DND-41 (cell line): ENCODE measurements around the gene LRIT3.

ENCODE experiments used
- ATAC-seq: fragments of 200-7000 bp; cut with Tn5 transposase; 3 replicates; pipeline ENCODE4 v1.9.1; 2021; ENCODE audit warnings: low read depth; ENCODE audit not compliant: insufficient read depth
- DNase-seq: peaks from one replicate; pipeline ENCODE4 v3.0.0-alpha.2; 2020
- H2AFZ ChIP-seq: 2 replicates; pipeline ENCODE4 v1.6.0; 2012; ENCODE audit warnings: low read depth, low read length
- H3K27ac ChIP-seq: 2 replicates; pipeline ENCODE4 v1.5.1; 2012; ENCODE audit warnings: low read length, inconsistent platforms
- H3K27me3 ChIP-seq: fragments of 200-600 bp; sonication (generic); 2 replicates; pipeline ENCODE4 v1.6.0; 2012; ENCODE audit warnings: low read length, mild to moderate bottlenecking, inconsistent platforms; ENCODE audit not compliant: insufficient read depth, poor library complexity
- H3K36me3 ChIP-seq: 2 replicates; pipeline ENCODE4 v1.5.1; 2012; ENCODE audit warnings: low read length, inconsistent platforms; ENCODE audit not compliant: insufficient read depth
- H3K4me1 ChIP-seq: 2 replicates; pipeline ENCODE4 v1.5.1; 2012; ENCODE audit warnings: mild to moderate bottlenecking, low read length; ENCODE audit not compliant: insufficient read depth
- H3K4me2 ChIP-seq: 2 replicates; pipeline ENCODE4 v1.6.0; 2012; ENCODE audit warnings: mild to moderate bottlenecking, moderate library complexity, low read length, inconsistent platforms; ENCODE audit not compliant: insufficient read depth
- H3K4me3 ChIP-seq, 2 experiments: fragments of 200-600 bp in 1 of 2; shearing (Covaris generic) in 1 of 2; 2 replicates each; pipeline ENCODE4 v1.5.1; 2012 to 2016; ENCODE audit warnings: inconsistent platforms in 2 of 2, low read length in 2 of 2, mild to moderate bottlenecking in 2 of 2, low read depth in 1 of 2, moderate library complexity in 1 of 2
- H3K79me2 ChIP-seq: 2 replicates; pipeline ENCODE4 v1.6.0; 2012; ENCODE audit warnings: low read length, inconsistent platforms; ENCODE audit not compliant: insufficient read depth
- H3K9ac ChIP-seq: 2 replicates; pipeline ENCODE4 v1.6.0; 2012; ENCODE audit warnings: low read depth, mild to moderate bottlenecking, inconsistent platforms, low read length, moderate library complexity
- H3K9me3 ChIP-seq: 2 replicates; pipeline ENCODE4 v1.5.1; 2012; ENCODE audit warnings: low read length, moderate library complexity, mild to moderate bottlenecking, inconsistent platforms; ENCODE audit not compliant: insufficient read depth, severe bottlenecking
- H4K20me1 ChIP-seq: 2 replicates; pipeline ENCODE4 v1.6.0; 2012; ENCODE audit warnings: low read length; ENCODE audit not compliant: insufficient read depth
- EZH2 ChIP-seq: IDR thresholded peaks from 3 replicates; pipeline ENCODE4 v1.6.1; 2012; ENCODE audit warnings: borderline replicate concordance, low read depth, mild to moderate bottlenecking, moderate library complexity, low read length, inconsistent platforms; ENCODE audit not compliant: severe bottlenecking
- TF ChIP-seq, protein P1 (sequence below): IDR thresholded peaks from 2 replicates; pipeline ENCODE4 v1.5.1; 2012; ENCODE audit warnings: borderline replicate concordance, low read length, moderate library complexity, mild to moderate bottlenecking; ENCODE audit not compliant: poor library complexity, severe bottlenecking; ENCODE audit errors: extremely low read depth

LRIT3 gene

GRCh38 chr4:109902559-109903251 lies 54.8 kb downstream of the LRIT3 start:
- H3K36me3 ChIP-seq: no peaks in the 10 kb centered on the region
- H3K79me2 ChIP-seq: no peaks in the 10 kb centered on the region
- H4K20me1 ChIP-seq: no peaks in the 10 kb centered on the region
- no peak overlapping the region for H3K4me3 ChIP-seq
- H3K4me2 ChIP-seq: no peak overlapping the region
- H3K9me3 ChIP-seq: peaks cover 4% of the 10 kb centered on the region
- no peaks in the 10 kb centered on the region for H3K27me3 ChIP-seq
- H3K9ac ChIP-seq: no peak overlapping the region
- no peak for ATAC-seq
- H2AFZ ChIP-seq: no peak overlapping the region
- no peaks in the 10 kb centered on the region for H3K4me1 ChIP-seq
- TF ChIP-seq, protein P1, sequence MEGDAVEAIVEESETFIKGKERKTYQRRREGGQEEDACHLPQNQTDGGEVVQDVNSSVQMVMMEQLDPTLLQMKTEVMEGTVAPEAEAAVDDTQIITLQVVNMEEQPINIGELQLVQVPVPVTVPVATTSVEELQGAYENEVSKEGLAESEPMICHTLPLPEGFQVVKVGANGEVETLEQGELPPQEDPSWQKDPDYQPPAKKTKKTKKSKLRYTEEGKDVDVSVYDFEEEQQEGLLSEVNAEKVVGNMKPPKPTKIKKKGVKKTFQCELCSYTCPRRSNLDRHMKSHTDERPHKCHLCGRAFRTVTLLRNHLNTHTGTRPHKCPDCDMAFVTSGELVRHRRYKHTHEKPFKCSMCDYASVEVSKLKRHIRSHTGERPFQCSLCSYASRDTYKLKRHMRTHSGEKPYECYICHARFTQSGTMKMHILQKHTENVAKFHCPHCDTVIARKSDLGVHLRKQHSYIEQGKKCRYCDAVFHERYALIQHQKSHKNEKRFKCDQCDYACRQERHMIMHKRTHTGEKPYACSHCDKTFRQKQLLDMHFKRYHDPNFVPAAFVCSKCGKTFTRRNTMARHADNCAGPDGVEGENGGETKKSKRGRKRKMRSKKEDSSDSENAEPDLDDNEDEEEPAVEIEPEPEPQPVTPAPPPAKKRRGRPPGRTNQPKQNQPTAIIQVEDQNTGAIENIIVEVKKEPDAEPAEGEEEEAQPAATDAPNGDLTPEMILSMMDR: no peak
- TF ChIP-seq EZH2: no peak
- no peak overlapping the region for H3K27ac ChIP-seq
- DNase-seq: no peak

DNA sequence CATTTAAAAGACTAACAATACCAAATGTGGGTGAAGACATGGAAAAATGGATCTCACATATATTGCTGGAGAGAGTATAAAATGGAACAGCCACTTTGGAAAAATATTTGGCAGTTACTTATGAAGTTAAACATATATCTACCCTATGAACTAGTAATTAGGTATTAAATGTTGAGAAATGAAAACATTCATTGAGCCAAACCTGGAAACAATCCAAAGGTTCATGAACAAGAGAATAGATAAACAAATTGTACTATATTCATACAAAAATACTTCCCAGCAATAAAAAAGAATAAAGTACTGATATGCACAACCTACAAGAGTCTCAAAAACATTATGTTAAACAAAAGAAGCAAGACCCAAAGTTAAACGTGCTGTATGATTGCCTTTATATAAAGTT lies 60.8 kb downstream of the LRIT3 start:
- no peak overlapping the region for H3K4me3 ChIP-seq
- H3K79me2 ChIP-seq: no peaks in the 10 kb centered on the region
- H3K9me3 ChIP-seq: no peaks in the 10 kb centered on the region
- H3K4me1 ChIP-seq: no peaks in the 10 kb centered on the region
- no peak overlapping the region for H3K4me2 ChIP-seq
- no peaks in the 10 kb centered on the region for H3K36me3 ChIP-seq
- TF ChIP-seq, protein P1: no peak
- TF ChIP-seq EZH2: no peak
- H2AFZ ChIP-seq: no peak overlapping the region
- peaks cover 13% of the 10 kb centered on the region for H3K27me3 ChIP-seq
- H3K27ac ChIP-seq: no peak overlapping the region
- H3K9ac ChIP-seq: no peak overlapping the region
- DNase-seq: no peak
- ATAC-seq: no peak
- H4K20me1 ChIP-seq: no peaks in the 10 kb centered on the region

DNA sequence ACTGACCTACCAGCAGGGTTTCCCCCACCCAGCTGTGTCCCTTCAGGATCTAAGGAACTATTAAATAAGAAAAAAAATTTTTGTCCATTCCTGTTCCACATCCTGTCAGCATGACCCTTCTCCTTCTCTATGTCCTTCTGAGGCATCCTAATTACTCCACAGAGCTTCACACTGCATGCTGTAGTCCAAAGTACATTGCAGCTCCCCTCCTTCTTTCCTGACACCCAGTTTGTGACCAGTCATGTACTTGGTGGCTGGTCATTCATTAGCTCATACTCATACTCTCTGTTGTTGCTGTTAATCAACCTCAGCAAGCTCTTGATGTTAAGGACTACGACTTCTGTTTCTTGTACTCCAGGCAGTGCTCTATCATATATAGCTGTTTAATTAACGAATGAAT lies 62.3 kb downstream of the LRIT3 start:
- Histone ChIP-seq H2AFZ (no peak overlapping the region), H3K4me1 (no peaks in the 10 kb centered on the region), H4K20me1 (no peaks in the 10 kb centered on the region), H3K36me3 (no peaks in the 10 kb centered on the region), H3K27me3 (peaks cover 18% of the 10 kb centered on the region), H3K4me3 (no peak overlapping the region), H3K9me3 (no peaks in the 10 kb centered on the region), H3K79me2 (no peaks in the 10 kb centered on the region), H3K27ac (no peak overlapping the region), H3K4me2 (no peak overlapping the region), H3K9ac (no peak overlapping the region)
- DNase-seq (no peak), ATAC-seq (no peak)
- TF ChIP-seq, protein P1: no peak
- no peak for TF ChIP-seq EZH2
